Measurements from ENCODE around the gene SPATA18. TPM values are rescaled to one million over a fixed set of nuclear protein-coding genes. Genes with fewer than 3 reads are reported as not detected.

The SPATA18 gene
- total RNA-seq, 4 donors from 2014 or later: 3.0 to 11.2 (median 7.9) TPM

- H3K27ac ChIP-seq: no peak overlapping the region
- peaks cover 30% of the 10 kb centered on the region for H3K27me3 ChIP-seq
- intact Hi-C loops (cut with DNase I; ENCODE audit: low total_unique reads) (no loop called here), in situ Hi-C loops (cut with MboI; ENCODE audit: low pct_ligation_motif_present in 1 of 4, low pct_unique_long_range_greater_than_20kb in 1 of 4, low sequenced_read_pairs in 3 of 4) (no loop called here)
- H3K4me1 ChIP-seq: peaks cover 0 to 17% (median 10%) of the 10 kb centered on the region in 4 donors
- no peak for TF ChIP-seq EP300 (IDR thresholded peaks at IDR 0.05; ENCODE audit: low read depth)
- no peak for TF ChIP-seq POLR2A (IDR thresholded peaks at IDR 0.05)
- TF ChIP-seq CTCF (IDR thresholded peaks at IDR 0.05): no peak
- TF ChIP-seq POLR2AphosphoS5 (IDR thresholded peaks at IDR 0.05): no peak
- WGBS, 2 donors (ENCODE audit: low coverage in 1 of 2): 82 to 93% methylated on average over 4 to 5 of the region's 5 CpGs
- DNase-seq: no peak
- H3K9me3 ChIP-seq: no peaks in the 10 kb centered on the region
- H3K36me3 ChIP-seq: no peaks in the 10 kb centered on the region
- H3K4me3 ChIP-seq: no peak overlapping the region
These were observed 1.8 kb upstream of the SPATA18 start for GRCh38 chr4:52049266-52049665.

GRCh38 chr4:52051615-52052474 is 741 bp downstream of the SPATA18 start:
- Histone ChIP-seq H3K4me3 (peak overlapping the region; percentile 34 to 67 (median 53)), H3K4me1 (peaks cover 0 to 17% (median 7%) of the 10 kb centered on the region in 4 donors), H3K9me3 (no peaks in the 10 kb centered on the region), H3K36me3 (no peaks in the 10 kb centered on the region), H3K27me3 (peaks cover 30% of the 10 kb centered on the region), H3K27ac (peak overlapping the region; percentile 66 to 79 (median 68))
- peak; percentile 82 for DNase-seq
- TF ChIP-seq CTCF (IDR thresholded peaks at IDR 0.05) (no peak), POLR2AphosphoS5 (IDR thresholded peaks at IDR 0.05) (peak in 2 of 3 donors; percentile 14 to 54)
- intact Hi-C loops (cut with DNase I; ENCODE audit: low total_unique reads) (no loop called here), in situ Hi-C loops (cut with MboI; ENCODE audit: low pct_ligation_motif_present in 1 of 4, low pct_unique_long_range_greater_than_20kb in 1 of 4, low sequenced_read_pairs in 3 of 4) (loop anchor here in 1 of 4 donors (25.0 kb wide), 1 partner anchor 90 kb away; no protein-coding TSS in a partner anchor)
- 9 to 22% methylated on average over 18 to 46 of the region's 46 CpGs for WGBS, 2 donors (ENCODE audit: low coverage in 1 of 2)

- DNase-seq: no peak
- peak overlapping the region in 2 of 4 donors; percentile 67 to 68 for H3K27ac ChIP-seq
- WGBS, 2 donors (ENCODE audit: low coverage in 1 of 2): 39 to 45% methylated on average over 7 of the region's 7 CpGs
- intact Hi-C loops (cut with DNase I; ENCODE audit: low total_unique reads) (no loop called here), in situ Hi-C loops (cut with MboI; ENCODE audit: low pct_ligation_motif_present in 1 of 4, low pct_unique_long_range_greater_than_20kb in 1 of 4, low sequenced_read_pairs in 3 of 4) (loop anchor here in 1 of 4 donors (25.0 kb wide), 1 partner anchor 90 kb away; no protein-coding TSS in a partner anchor)
- peaks cover 0 to 17% (median 5%) of the 10 kb centered on the region in 4 donors for H3K4me1 ChIP-seq
- peak overlapping the region in 2 of 4 donors; percentile 52 to 67 for H3K4me3 ChIP-seq
- H3K27me3 ChIP-seq: peaks cover 30% of the 10 kb centered on the region
- no peak for TF ChIP-seq CTCF (IDR thresholded peaks at IDR 0.05)
- TF ChIP-seq POLR2AphosphoS5 (IDR thresholded peaks at IDR 0.05): no peak
- no peak for TF ChIP-seq EP300 (IDR thresholded peaks at IDR 0.05; ENCODE audit: low read depth)
- TF ChIP-seq POLR2A (IDR thresholded peaks at IDR 0.05): no peak
- H3K9me3 ChIP-seq: no peaks in the 10 kb centered on the region
- H3K36me3 ChIP-seq: no peaks in the 10 kb centered on the region
These were observed 1.3 kb downstream of the SPATA18 start for GRCh38 chr4:52052475-52052780.

- no peak overlapping the region for H3K27ac ChIP-seq
- no peak for DNase-seq
- peaks cover 24% of the 10 kb centered on the region for H3K27me3 ChIP-seq
- no peaks in the 10 kb centered on the region for H3K36me3 ChIP-seq
- WGBS, 2 donors (ENCODE audit: low coverage in 1 of 2): 88 to 100% methylated on average over 3 of the region's 3 CpGs
- in situ Hi-C loops (cut with MboI; ENCODE audit: low pct_ligation_motif_present in 1 of 4, low pct_unique_long_range_greater_than_20kb in 1 of 4, low sequenced_read_pairs in 3 of 4): loop anchor here in 1 of 4 donors (25.0 kb wide), 1 partner anchor 92 kb away; no protein-coding TSS in a partner anchor
- intact Hi-C loops (cut with DNase I; ENCODE audit: low total_unique reads): no loop called here
- H3K9me3 ChIP-seq: no peaks in the 10 kb centered on the region
- H3K4me3 ChIP-seq: no peak overlapping the region
- peaks cover 0 to 27% (median 13%) of the 10 kb centered on the region in 4 donors for H3K4me1 ChIP-seq
- TF ChIP-seq EP300 (IDR thresholded peaks at IDR 0.05; ENCODE audit: low read depth): no peak
- TF ChIP-seq POLR2AphosphoS5 (IDR thresholded peaks at IDR 0.05): no peak
- no peak for TF ChIP-seq POLR2A (IDR thresholded peaks at IDR 0.05)
- no peak for TF ChIP-seq CTCF (IDR thresholded peaks at IDR 0.05)
These were observed 3.1 kb downstream of the SPATA18 start for GRCh38 chr4:52054254-52054653.

All from transverse colon (tissue), 4 donors.